HG02759 (cell line): Measurements from ENCODE around the gene GJA5.

Source experiments
- ATAC-seq: cut with Tn5 transposase; IDR thresholded peaks from one replicate; pipeline ENCODE4 v1.9.1; 2021; ENCODE audit warnings: mild to moderate bottlenecking, moderate library complexity; ENCODE audit not compliant: unreplicated experiment

The GJA5 gene

GRCh38 chr1:147729315-147729714 is 31.1 kb downstream of the GJA5 start:
- ATAC-seq = no peak

- no peak for ATAC-seq
Observed at GRCh38 chr1:147726168-147726567, 34.2 kb downstream of the GJA5 start.

- ATAC-seq = no peak
Observed at GRCh38 chr1:147725685-147726084, 34.7 kb downstream of the GJA5 start.

DNA sequence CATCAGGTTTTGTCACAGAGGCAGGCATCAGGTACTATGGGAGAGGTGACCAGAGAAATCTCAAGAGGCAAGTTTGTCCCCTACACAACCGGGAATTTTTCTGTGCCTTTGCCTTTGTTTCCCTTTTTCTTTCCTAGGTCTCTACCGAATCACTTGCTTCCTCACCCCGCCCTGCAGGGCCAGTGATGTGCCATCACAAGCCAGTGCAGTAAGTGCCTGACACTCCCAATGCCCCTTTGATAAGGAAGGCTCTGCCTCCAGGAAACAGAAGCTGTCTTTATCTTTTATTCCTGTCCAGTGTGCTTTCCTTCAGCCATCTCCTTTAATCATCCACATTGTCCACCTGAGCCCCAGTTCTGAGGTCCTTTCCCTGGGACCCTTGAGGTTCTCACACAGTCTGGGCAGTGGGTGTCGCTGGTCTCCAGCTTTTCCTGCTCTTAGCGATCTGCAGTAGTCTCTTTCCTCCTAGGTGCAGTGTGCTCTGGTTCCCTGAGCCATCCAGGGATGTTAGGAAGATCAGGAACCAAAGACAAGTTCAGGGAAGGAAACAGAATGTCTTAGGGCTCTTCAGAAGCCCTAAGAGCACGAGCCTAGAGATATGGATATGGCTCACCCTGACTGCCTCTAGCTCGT is 36.6 kb downstream of the GJA5 start:
- no peak for ATAC-seq

- ATAC-seq = no peak
Observed at GRCh38 chr1:147722124-147722523, 38.3 kb downstream of the GJA5 start.

DNA sequence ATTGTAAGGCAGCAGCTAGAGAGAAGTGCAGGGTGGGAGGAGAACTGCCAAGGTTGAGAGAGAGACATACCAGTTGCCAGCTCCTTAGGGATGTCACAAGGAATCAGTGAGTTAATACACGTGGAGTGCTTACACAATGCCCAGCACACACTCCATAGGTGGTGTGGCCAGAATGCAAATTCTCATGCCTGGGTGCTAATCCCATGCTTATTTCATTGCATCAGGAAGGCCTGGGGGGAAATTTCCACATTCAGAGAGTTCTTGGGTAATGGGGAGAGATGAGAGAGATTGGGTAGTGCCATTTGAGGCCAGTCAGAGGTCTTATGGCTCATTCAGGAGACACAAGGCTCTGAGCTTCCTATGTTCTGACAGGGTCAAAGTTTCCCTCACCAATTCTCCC is 38.7 kb downstream of the GJA5 start:
- no peak for ATAC-seq

- no peak for ATAC-seq
Observed at GRCh38 chr1:147720557-147720956, 39.8 kb downstream of the GJA5 start.

DNA sequence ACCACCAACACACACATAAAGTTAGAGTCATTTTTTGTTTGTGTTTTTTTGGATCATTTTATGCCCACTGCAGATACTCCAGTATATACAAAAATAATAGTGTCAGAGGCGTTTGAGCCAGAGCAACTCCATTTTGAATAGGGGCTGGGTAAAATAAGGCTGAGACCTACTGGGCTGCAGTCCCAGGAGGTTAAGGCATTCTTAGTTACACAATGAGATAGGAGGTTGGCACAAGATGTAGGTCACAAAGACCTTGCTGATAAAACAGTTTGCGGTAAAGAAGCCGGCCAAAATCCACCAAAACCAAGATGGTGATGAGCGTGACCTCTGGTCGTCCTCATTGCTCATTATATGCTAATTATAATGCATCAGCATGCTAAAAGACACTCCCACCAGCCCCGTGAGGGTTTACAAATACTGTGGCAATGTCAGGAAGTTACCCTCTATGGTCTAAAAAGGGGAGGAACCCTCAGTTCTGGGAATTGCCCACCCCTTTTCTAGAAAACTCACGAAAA is 40.6 kb downstream of the GJA5 start:
- ATAC-seq = no peak

DNA sequence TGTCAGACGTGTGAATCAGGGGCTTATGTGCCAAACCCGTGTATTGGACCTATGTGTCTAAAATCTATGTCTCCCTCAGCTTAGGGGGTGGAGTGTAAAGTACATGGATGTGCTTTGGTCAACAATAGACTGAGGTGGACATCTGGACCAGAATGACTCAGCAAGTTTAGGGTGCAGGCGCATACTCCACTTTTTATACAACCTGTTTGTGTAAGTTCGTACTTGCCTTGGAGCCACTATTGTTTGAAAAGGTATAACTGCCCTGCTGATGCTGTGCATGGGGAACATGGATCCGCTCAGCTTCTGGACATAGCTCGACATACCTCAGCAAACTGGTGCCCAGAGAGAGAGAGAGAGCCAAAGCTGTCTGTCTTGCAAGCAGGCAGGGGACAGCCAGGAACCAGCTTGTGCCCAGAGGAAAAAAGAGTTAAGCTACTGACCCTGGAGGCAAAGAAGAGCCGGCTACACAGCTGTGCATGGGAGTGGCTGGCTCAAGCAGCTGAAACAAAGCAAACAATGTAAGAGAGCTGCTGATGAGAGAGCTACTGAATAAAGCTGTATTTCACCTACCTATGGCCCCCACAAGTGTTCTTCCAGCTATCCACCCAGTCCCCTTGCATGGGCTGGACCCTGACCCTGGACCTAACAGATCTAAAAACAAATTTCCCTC is 41.2 kb downstream of the GJA5 start:
- ATAC-seq = no peak

- no peak for ATAC-seq
Observed at GRCh38 chr1:147717706-147718097, 42.7 kb downstream of the GJA5 start.

DNA sequence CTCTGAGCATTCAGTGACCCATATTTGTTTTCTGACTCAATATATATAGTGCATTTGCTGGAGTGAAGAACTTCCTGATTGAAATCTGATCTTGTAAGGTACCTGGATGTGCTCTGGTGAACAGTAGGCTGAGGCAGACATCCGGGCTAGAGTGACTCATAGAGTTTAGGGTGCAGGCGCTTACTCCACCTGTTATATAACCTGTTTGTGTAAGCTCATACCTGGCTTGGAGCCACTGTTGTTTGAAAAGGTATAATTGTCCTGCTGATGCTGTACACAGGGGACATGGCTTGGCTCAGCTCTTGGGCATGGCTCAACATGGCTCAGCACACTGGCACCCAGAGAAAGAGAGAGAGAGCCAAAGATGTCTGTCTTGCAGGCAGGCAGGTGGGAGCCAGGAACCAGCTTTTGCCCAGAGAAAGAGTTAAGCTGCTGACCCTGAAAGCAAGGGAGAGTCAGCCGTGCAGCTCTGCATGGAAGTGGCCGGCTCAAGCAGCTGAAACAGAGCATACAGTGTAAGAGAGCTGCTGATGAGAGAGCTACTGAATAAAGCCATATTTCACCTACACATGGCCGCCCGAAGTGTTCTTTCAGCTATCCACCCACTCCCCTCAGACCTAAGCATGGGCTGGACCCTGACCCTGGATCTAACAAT is 43.2 kb downstream of the GJA5 start:
- no peak for ATAC-seq

GRCh38 chr1:147712605-147713004 is 47.8 kb downstream of the GJA5 start:
- ATAC-seq = no peak
